ENCODE measurements around the gene JAML. TPM values are rescaled to one million over a fixed set of nuclear protein-coding genes. Genes with fewer than 3 reads are reported as not detected.

The JAML gene
- polyA plus RNA-seq, 1 donor from 2014 or later, result 0.28 TPM

- Histone ChIP-seq H4K20me1 (ENCODE audit: insufficient read depth) (no peaks in the 10 kb centered on the region), H3K9me3 (ENCODE audit: low read length) (no peaks in the 10 kb centered on the region), H3K4me3 (ENCODE audit: low read length) (no peak overlapping the region), H3K27me3 (ENCODE audit: insufficient read depth, low read depth, low read length) (no peaks in the 10 kb centered on the region), H2AFZ (ENCODE audit: low read depth, low read length) (no peak overlapping the region), H3K9me2 (ENCODE audit: insufficient read depth, low read length) (no peaks in the 10 kb centered on the region), H3K36me3 (ENCODE audit: insufficient read depth, low read length) (no peaks in the 10 kb centered on the region), H3K27ac (ENCODE audit: low read length) (no peak overlapping the region), H3K4me2 (ENCODE audit: low read length) (no peak overlapping the region), H3F3A (ENCODE audit: insufficient read depth, low read length, poor library complexity, severe bottlenecking) (no peaks in the 10 kb centered on the region), H3K79me2 (replicated peaks; ENCODE audit: insufficient read depth, low read length) (no peaks in the 10 kb centered on the region), H3K9ac (ENCODE audit: low read length) (no peak overlapping the region)
- TF ChIP-seq EZH2 (IDR thresholded peaks at IDR 0.05; ENCODE audit: borderline replicate concordance, insufficient read depth, low read length, poor library complexity, severe bottlenecking) (no peak), MXI1 (conservative IDR thresholded peaks at IDR 0.05; ENCODE audit: poor library complexity, severe bottlenecking) (no peak), REST (IDR thresholded peaks at IDR 0.05; ENCODE audit: borderline replicate concordance) (no peak), EP300 (conservative IDR thresholded peaks at IDR 0.05; ENCODE audit: poor library complexity, severe bottlenecking) (no peak), RAD21 (conservative IDR thresholded peaks at IDR 0.05) (no peak), TAF1 (IDR thresholded peaks at IDR 0.05; ENCODE audit: low read depth) (no peak), POLR2AphosphoS5 (IDR thresholded peaks at IDR 0.05) (no peak), SMC3 (conservative IDR thresholded peaks at IDR 0.05; ENCODE audit: poor library complexity) (no peak)
Observed at GRCh38 chr11:118217575-118217974, 7.2 kb downstream of the JAML start.

- Histone ChIP-seq H3K9me3 (ENCODE audit: low read length) (no peaks in the 10 kb centered on the region), H2AFZ (ENCODE audit: low read depth, low read length) (no peak overlapping the region), H3K4me2 (ENCODE audit: low read length) (no peak overlapping the region), H3K27ac (ENCODE audit: low read length) (no peak overlapping the region), H3K9me2 (ENCODE audit: insufficient read depth, low read length) (no peaks in the 10 kb centered on the region), H3K4me3 (ENCODE audit: low read length) (no peak overlapping the region), H3F3A (ENCODE audit: insufficient read depth, low read length, poor library complexity, severe bottlenecking) (no peaks in the 10 kb centered on the region), H3K27me3 (ENCODE audit: insufficient read depth, low read depth, low read length) (no peaks in the 10 kb centered on the region), H3K79me2 (replicated peaks; ENCODE audit: insufficient read depth, low read length) (no peaks in the 10 kb centered on the region), H4K20me1 (ENCODE audit: insufficient read depth) (no peaks in the 10 kb centered on the region), H3K36me3 (ENCODE audit: insufficient read depth, low read length) (no peaks in the 10 kb centered on the region), H3K9ac (ENCODE audit: low read length) (no peak overlapping the region)
- TF ChIP-seq MXI1 (conservative IDR thresholded peaks at IDR 0.05; ENCODE audit: poor library complexity, severe bottlenecking) (no peak), RAD21 (conservative IDR thresholded peaks at IDR 0.05) (no peak), TAF1 (IDR thresholded peaks at IDR 0.05; ENCODE audit: low read depth) (no peak), SMC3 (conservative IDR thresholded peaks at IDR 0.05; ENCODE audit: poor library complexity) (no peak), CTCF (IDR thresholded peaks at IDR 0.05; ENCODE audit: poor library complexity, severe bottlenecking) (no peak), POLR2AphosphoS5 (IDR thresholded peaks at IDR 0.05) (no peak), EP300 (conservative IDR thresholded peaks at IDR 0.05; ENCODE audit: poor library complexity, severe bottlenecking) (no peak), REST (IDR thresholded peaks at IDR 0.05; ENCODE audit: borderline replicate concordance) (no peak), EZH2 (IDR thresholded peaks at IDR 0.05; ENCODE audit: borderline replicate concordance, insufficient read depth, low read length, poor library complexity, severe bottlenecking) (no peak)
Observed at GRCh38 chr11:118216621-118217481, 8.0 kb downstream of the JAML start.

All from neural cell (in vitro differentiated cells).